GM12875 (cell line): Measurements from ENCODE around the gene PSMF1.
"Not testable (repeated sequence)": the region's sequence is repeated elsewhere in the genome, so short reads cannot be mapped to it uniquely, and the experiment has no call there.

Experiments used
- H3K4me3 ChIP-seq: one replicate; pipeline ENCODE4 v1.5.1; 2011; ENCODE audit warnings: low read depth, low read length, control low read depth
- TF ChIP-seq, protein P1 (sequence below): IDR thresholded peaks from 2 replicates; pipeline ENCODE4 v1.5.1; 2011; ENCODE audit warnings: low read depth, mild to moderate bottlenecking, control low read depth, inconsistent platforms, low read length, moderate library complexity, borderline replicate concordance; ENCODE audit not compliant: insufficient read depth

Gene PSMF1

DNA sequence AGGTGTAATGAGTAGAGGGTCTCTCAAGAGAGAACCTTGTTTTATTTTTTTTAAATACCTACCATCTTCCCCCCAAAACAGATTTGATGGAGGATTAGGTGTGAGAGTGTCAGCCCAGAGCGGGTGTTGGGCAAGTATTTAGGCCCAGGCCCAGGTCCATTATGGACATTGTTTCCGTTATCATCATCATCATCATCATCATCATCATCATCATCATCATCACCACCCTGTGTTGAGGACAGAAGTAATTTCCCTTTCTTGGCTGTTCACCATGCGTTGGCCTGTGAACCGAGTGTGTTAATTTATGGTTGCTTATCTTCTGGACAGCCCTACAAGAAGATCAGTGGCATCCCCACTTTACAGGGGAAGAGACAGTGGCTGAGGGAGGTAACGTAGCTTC, 28.6 kb downstream of the PSMF1 start:
- TF ChIP-seq, protein P1, sequence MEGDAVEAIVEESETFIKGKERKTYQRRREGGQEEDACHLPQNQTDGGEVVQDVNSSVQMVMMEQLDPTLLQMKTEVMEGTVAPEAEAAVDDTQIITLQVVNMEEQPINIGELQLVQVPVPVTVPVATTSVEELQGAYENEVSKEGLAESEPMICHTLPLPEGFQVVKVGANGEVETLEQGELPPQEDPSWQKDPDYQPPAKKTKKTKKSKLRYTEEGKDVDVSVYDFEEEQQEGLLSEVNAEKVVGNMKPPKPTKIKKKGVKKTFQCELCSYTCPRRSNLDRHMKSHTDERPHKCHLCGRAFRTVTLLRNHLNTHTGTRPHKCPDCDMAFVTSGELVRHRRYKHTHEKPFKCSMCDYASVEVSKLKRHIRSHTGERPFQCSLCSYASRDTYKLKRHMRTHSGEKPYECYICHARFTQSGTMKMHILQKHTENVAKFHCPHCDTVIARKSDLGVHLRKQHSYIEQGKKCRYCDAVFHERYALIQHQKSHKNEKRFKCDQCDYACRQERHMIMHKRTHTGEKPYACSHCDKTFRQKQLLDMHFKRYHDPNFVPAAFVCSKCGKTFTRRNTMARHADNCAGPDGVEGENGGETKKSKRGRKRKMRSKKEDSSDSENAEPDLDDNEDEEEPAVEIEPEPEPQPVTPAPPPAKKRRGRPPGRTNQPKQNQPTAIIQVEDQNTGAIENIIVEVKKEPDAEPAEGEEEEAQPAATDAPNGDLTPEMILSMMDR = no peak
- H3K4me3 ChIP-seq = no peak overlapping the region

DNA sequence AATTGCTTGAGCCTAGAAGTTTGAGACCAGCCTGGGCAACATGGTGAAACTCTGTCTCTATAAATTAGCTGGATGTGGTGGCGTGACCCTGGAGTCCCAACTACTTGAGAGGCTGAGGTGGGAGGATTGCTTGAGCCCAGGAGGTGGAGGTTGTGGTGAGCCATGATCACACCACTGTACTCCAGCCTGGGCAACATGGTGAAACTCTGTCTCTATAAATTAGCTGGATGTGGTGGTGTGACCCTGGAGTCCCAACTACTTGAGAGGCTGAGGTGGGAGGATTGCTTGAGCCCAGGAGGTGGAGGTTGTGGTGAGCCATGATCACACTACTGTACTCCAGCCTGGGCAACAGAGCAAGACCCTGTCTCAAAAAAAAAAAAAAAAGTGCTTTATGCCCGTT, 31.4 kb downstream of the PSMF1 start:
- H3K4me3 ChIP-seq = not testable (repeated sequence)

DNA sequence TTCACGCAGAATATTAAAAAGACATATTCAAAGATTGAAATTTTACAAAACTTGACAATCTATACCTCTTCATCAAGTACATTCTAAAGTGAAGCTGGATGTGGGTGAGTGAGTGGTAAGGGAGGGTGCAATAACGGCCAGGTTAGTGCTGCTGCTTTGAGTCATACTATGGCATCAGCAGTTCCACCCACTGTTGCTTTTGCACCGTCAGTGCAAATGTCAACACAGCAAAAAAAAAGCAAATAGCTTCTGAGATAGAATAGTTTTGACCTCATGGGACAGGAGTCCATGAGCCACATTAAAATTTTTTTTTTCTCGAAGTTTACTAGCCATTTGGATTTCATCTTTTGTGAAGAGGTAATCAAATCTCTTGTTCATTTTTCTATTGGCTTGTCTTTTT, 31.8 kb downstream of the PSMF1 start:
- TF ChIP-seq, protein P1 = no peak
- no peak overlapping the region for H3K4me3 ChIP-seq

DNA sequence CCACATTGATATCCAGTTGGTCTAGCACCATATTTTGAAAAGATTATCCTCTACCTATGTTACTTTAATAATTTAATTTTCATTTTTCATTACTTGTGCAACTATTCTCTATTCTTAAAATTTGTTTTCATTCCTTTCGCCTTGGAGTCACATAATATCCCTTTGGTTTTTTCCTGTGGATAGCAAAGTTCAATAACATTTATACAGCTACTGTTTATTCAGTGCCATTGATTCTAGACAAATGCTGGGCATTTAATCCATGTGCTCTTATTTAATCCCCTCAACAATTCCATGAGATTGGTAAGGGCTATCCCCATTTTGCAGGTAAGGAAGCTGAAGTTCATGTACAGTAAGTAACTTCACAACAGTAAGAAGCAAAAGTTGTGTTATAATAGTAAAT, 32.6 kb downstream of the PSMF1 start:
- no peak overlapping the region for H3K4me3 ChIP-seq
- TF ChIP-seq, protein P1 = no peak

DNA sequence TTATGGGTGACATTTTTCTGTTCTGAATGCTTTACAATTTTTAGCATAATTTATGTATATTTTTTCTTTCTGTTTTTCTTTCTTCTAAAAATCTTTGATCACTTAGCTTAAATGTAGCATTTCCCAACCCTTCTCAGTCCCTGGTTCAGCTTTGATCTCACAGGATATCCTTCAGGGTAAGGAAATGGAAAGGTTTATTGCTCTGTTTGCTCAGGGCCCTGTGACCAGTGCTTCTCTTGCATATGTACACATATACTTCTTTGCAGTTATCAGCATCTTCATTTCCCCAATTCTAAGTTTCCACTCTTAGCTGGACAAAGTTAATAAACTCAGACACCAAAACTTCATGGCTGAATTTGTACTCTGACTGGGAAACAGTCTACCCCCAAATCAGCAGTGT, 35.8 kb downstream of the PSMF1 start:
- TF ChIP-seq, protein P1 = no peak
- no peak overlapping the region for H3K4me3 ChIP-seq

DNA sequence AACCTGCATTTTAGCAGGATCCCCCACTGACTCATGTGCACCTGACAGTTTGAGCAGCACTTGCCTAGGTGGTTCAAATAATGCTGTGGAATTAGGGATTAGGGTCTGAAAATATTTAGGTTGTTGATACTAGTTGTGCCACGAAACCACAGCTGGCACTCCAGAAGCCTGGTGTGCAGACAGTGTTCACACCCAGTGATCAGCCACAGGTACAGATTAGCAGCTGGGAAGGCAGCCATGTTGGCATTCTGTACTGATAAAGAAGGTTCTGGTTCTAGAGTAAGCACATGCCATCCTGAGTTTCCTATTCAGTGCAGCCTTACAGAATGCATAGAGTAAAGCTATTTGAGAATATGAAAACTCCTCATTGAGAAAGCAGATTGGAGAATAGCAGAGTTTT, 36.3 kb downstream of the PSMF1 start:
- TF ChIP-seq, protein P1 = no peak
- no peak overlapping the region for H3K4me3 ChIP-seq

DNA sequence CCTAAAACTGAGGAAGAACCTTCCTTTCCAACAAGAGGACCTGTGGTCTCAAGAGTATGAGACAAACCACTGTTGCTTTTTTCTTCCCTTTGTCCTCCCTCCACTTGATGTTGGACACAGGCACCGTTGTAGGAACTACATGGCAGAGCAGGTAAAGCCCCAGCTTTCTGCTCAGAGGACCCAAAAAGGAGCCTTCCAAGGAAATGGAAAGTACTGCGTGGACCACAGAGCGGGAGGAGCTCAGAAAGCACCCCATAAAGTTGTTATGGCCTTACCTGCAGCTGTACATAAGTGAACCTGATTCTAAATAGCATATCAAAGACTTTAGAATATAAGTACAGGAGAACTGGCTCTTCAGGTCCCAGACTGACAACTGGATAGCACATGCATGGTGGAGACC, 36.9 kb downstream of the PSMF1 start:
- TF ChIP-seq, protein P1 = no peak
- H3K4me3 ChIP-seq = no peak overlapping the region

DNA sequence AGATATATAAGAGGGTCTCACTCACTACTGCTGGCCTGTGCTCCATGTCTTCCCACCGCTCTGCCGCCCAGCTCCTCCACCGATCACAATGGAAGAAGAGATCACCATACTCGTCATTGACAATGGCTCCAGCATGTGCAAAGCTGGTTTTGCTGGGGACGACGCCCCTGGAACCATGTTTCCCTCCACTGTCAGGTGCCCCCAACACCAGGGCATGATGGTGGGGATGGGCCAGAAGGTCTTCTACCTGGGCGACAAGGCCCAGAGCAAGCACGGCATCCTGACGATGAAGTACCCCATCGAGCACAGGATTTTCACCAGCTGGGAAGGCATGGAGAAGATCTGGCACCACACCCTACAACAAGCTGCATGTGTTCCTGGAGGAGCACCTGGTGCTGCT, 42.1 kb downstream of the PSMF1 start:
- TF ChIP-seq, protein P1 = no peak
- H3K4me3 ChIP-seq = no peak overlapping the region
